IMR-90 (cell line): Measurements from ENCODE around the gene RBM46. TPM values are rescaled to one million over a fixed set of nuclear protein-coding genes. Genes with fewer than 3 reads are reported as not detected.
A peak's percentile ranks its signal among the peaks of the same experiment; 100 is the strongest.

Experiments used
- ATAC-seq: fragments of 200-7000 bp; cut with Tn5 transposase; 2 replicates; pipeline ENCODE4 v1.9.1; 2020; ENCODE audit warnings: low read depth, mild to moderate bottlenecking, moderate library complexity
- BruUV-seq: library from RNA; stranded (reverse); fragments of 400-500 nt; replicated peaks from 2 replicates; lab custom pipeline; 2021; lab: Mats Ljungman, UMichigan
- CTCF ChIA-PET: fragments of 300-600 bp; formaldehyde crosslinking; extraction: SDS; loops from one replicate; lab custom pipeline; 2021; ENCODE audit warnings: antibody characterized with exemption; lab: Yijun Ruan, JAX
- POLR2A ChIA-PET: fragments of 300-600 bp; sonication (Branson Sonifier 250); formaldehyde crosslinking; loops from one replicate; lab custom pipeline; 2022; ENCODE audit warnings: antibody characterized with exemption; ENCODE audit not compliant: unreplicated experiment; lab: Charles Lee
- DNase-seq: peaks from one replicate; pipeline ENCODE4 v3.0.0; 2013
- H2AFZ ChIP-seq: replicated peaks from 2 replicates; pipeline ENCODE3; 2013; ENCODE audit warnings: low read length, mild to moderate bottlenecking; ENCODE audit not compliant: poor library complexity
- H2AK5ac ChIP-seq: 2 replicates; pipeline ENCODE4 v1.6.1; 2013; ENCODE audit warnings: low read depth, low read length, inconsistent platforms
- H2AK9ac ChIP-seq: replicated peaks from 2 replicates; pipeline ENCODE3; 2013; ENCODE audit warnings: mild to moderate bottlenecking, low read depth, low read length, moderate library complexity; ENCODE audit not compliant: poor library complexity
- H2BK120ac ChIP-seq: 2 replicates; pipeline ENCODE4 v1.6.1; 2013; ENCODE audit warnings: low read depth, low read length, inconsistent platforms
- H2BK15ac ChIP-seq: 3 replicates; pipeline ENCODE4 v1.6.1; 2013; ENCODE audit warnings: low read depth, low read length, inconsistent platforms
- H2BK20ac ChIP-seq: 2 replicates; pipeline ENCODE4 v1.6.1; 2013; ENCODE audit warnings: low read depth, mild to moderate bottlenecking, inconsistent platforms, low read length, moderate library complexity
- H2BK5ac ChIP-seq: 2 replicates; pipeline ENCODE4 v1.6.1; 2013; ENCODE audit warnings: mild to moderate bottlenecking, low read depth, low read length, inconsistent platforms; ENCODE audit not compliant: poor library complexity, severe bottlenecking
- H3K14ac ChIP-seq: replicated peaks from 2 replicates; pipeline ENCODE4 v1.6.1; 2013; ENCODE audit warnings: low read depth, low read length, inconsistent platforms
- H3K18ac ChIP-seq: 2 replicates; pipeline ENCODE4 v1.6.1; 2013; ENCODE audit warnings: low read depth, low read length, control low read depth
- H3K23ac ChIP-seq: 2 replicates; pipeline ENCODE4 v1.6.1; 2013; ENCODE audit warnings: low read depth, low read length, inconsistent platforms
- H3K27ac ChIP-seq: 2 replicates; pipeline ENCODE4 v1.5.1; 2013; ENCODE audit warnings: mild to moderate bottlenecking, control low read depth, low read length; ENCODE audit not compliant: insufficient read depth
- H3K27me3 ChIP-seq: 2 replicates; pipeline ENCODE4 v1.6.1; 2013; ENCODE audit warnings: low read length; ENCODE audit not compliant: control insufficient read depth, insufficient read depth
- H3K36me3 ChIP-seq: 2 replicates; pipeline ENCODE4 v1.6.1; 2013; ENCODE audit warnings: low read length, mixed read lengths; ENCODE audit not compliant: control insufficient read depth, insufficient read depth
- H3K4ac ChIP-seq: 2 replicates; pipeline ENCODE4 v1.6.1; 2013; ENCODE audit warnings: low read depth, low read length, inconsistent platforms
- H3K4me1 ChIP-seq: 2 replicates; pipeline ENCODE4 v1.6.1; 2013; ENCODE audit warnings: low read length, mixed read lengths; ENCODE audit not compliant: control insufficient read depth, insufficient read depth
- H3K4me2 ChIP-seq: 2 replicates; pipeline ENCODE4 v1.6.1; 2013; ENCODE audit warnings: low read depth, mild to moderate bottlenecking, control low read depth, low read length, moderate library complexity
- H3K4me3 ChIP-seq: 2 replicates; pipeline ENCODE4 v1.5.1; 2013; ENCODE audit warnings: low read depth, mild to moderate bottlenecking, control low read depth, low read length, moderate library complexity; ENCODE audit not compliant: insufficient read depth
- H3K56ac ChIP-seq: 2 replicates; pipeline ENCODE4 v1.6.1; 2013; ENCODE audit warnings: low read length, inconsistent platforms; ENCODE audit not compliant: insufficient read depth; ENCODE audit errors: extremely low read depth
- H3K79me1 ChIP-seq, 2 experiments: 2 replicates each; pipeline ENCODE4 v1.6.1; 2013; ENCODE audit warnings: low read length in 2 of 2, inconsistent platforms in 1 of 2, low read depth in 1 of 2
- H3K9ac ChIP-seq: 2 replicates; pipeline ENCODE4 v1.6.1; 2013; ENCODE audit warnings: low read depth, low read length, control low read depth
- H3K9me1 ChIP-seq: 2 replicates; pipeline ENCODE4 v1.6.1; 2013; ENCODE audit warnings: low read length, inconsistent platforms; ENCODE audit not compliant: insufficient read depth
- H3K9me3 ChIP-seq: 2 replicates; pipeline ENCODE4 v1.6.1; 2013; ENCODE audit warnings: low read length; ENCODE audit not compliant: control insufficient read depth, insufficient read depth
- H4K20me1 ChIP-seq: 2 replicates; pipeline ENCODE4 v1.6.1; 2013; ENCODE audit warnings: low read length, inconsistent platforms; ENCODE audit not compliant: insufficient read depth
- H4K5ac ChIP-seq: 2 replicates; pipeline ENCODE4 v1.6.1; 2013; ENCODE audit warnings: mild to moderate bottlenecking, low read depth, low read length, control low read depth
- H4K8ac ChIP-seq, 2 experiments: 2 replicates each; pipeline ENCODE4 v1.6.1; 2013; ENCODE audit warnings: low read depth in 2 of 2, low read length in 2 of 2, control low read depth in 1 of 2, inconsistent platforms in 1 of 2
- H4K91ac ChIP-seq: 2 replicates; pipeline ENCODE4 v1.6.1; 2013; ENCODE audit warnings: low read depth, low read length, inconsistent platforms; ENCODE audit not compliant: insufficient read depth
- BHLHE40 ChIP-seq: fragments of 150-350 bp; IDR thresholded peaks from 2 replicates; pipeline ENCODE4 v1.6.1; 2016; ENCODE audit warnings: mild to moderate bottlenecking, low read depth, low read length
- CTCF ChIP-seq: conservative IDR thresholded peaks from 2 replicates; pipeline ENCODE4 v1.5.1; 2012; ENCODE audit warnings: mild to moderate bottlenecking, low read depth, low read length, improper control_type of control experiment
- RAD21 ChIP-seq: IDR thresholded peaks from 2 replicates; pipeline ENCODE4 v1.6.1; 2012; ENCODE audit warnings: low read length, improper control_type of control experiment
- SMC3 ChIP-seq: fragments of 150-350 bp; IDR thresholded peaks from 2 replicates; pipeline ENCODE4 v1.6.1; 2016; ENCODE audit warnings: low read depth, mild to moderate bottlenecking, antibody characterized with exemption, low read length, moderate library complexity
- WGBS, 2 experiments: methylation state at CpG; one replicate each; pipeline versions ENCODE4 v1.1.5 to v1.1.7; 2013; ENCODE audit warnings: missing lambda C conversion rate in 2 of 2; ENCODE audit not compliant: insufficient read length in 1 of 2; ENCODE audit errors: extremely low coverage in 2 of 2; 5-methylcytosine and 5-hydroxymethylcytosine counted together
- dilution Hi-C: fragments of 300-500 bp; cut with HindIII; formaldehyde crosslinking; loops from one replicate; pipeline ENCODE4 v1.14.3; 2018; ENCODE audit warnings: low sequenced_read_pairs; ENCODE audit not compliant: unreplicated experiment
- in situ Hi-C: fragments of 300-500 bp; cut with MboI; formaldehyde crosslinking; loops from 3 replicates; pipeline ENCODE4 v1.14.3; 2019; ENCODE audit warnings: low sequenced_read_pairs, inconsistent platforms, mixed read lengths
- intact Hi-C: fragments of 100-400 bp; cut with micrococcal nuclease; formaldehyde crosslinking; loops from 2 replicates; pipeline ENCODE4 v1.10.0; 2022
- polyA plus RNA-seq, 3 experiments: library from polyadenylated mRNA; depleted of rRNA; stranded (reverse); fragments of >200 nt; gene quantifications; 2 replicates each; pipeline ENCODE4 v1.2.3, GENCODE V29; 2012; ENCODE audit warnings: low replicate concordance in 1 of 3
- total RNA-seq: library from RNA; depleted of rRNA; stranded (reverse); fragments of >200 nt; gene quantifications from 2 replicates; pipeline ENCODE4 v1.2.3, GENCODE V29; 2012

The RBM46 gene
- total and polyA plus RNA-seq, 2 of the 4 experiments (the other 2 are of a cell fraction) = not detected

- Histone ChIP-seq H4K5ac (no peak overlapping the region), H2AK9ac (no peak overlapping the region), H2AFZ (no peak overlapping the region), H3K4me2 (peak overlapping the region; percentile 75; the same call in 1 of the 2 replicates), H3K27me3 (no peaks in the 10 kb centered on the region), H3K79me1 (no peaks in the 10 kb centered on the region), H4K20me1 (no peaks in the 10 kb centered on the region), H3K18ac (no peak overlapping the region), H2BK5ac (no peak overlapping the region), H3K14ac (no peak overlapping the region), H2BK20ac (no peak overlapping the region), H2BK120ac (no peak overlapping the region), H3K9ac (no peak overlapping the region; the same call in 1 of the 2 replicates), H3K56ac (no peak overlapping the region), H3K23ac (no peak overlapping the region), H2AK5ac (no peak overlapping the region), H3K36me3 (no peaks in the 10 kb centered on the region), H3K4me1 (no peaks in the 10 kb centered on the region), H3K9me3 (no peaks in the 10 kb centered on the region), H4K91ac (no peak overlapping the region), H2BK15ac (no peak overlapping the region), H3K27ac (no peak overlapping the region; the same call in 1 of the 2 replicates), H4K8ac (no peak overlapping the region), H3K4me3 (no peak overlapping the region; the same call in 1 of the 2 replicates), H3K9me1 (no peaks in the 10 kb centered on the region), H3K4ac (no peak overlapping the region)
- ATAC-seq = peak; percentile 81
- peak; percentile 54 for DNase-seq
- peak; percentile 75 for TF ChIP-seq SMC3
- TF ChIP-seq BHLHE40 = no peak
- TF ChIP-seq CTCF = peak; percentile 98
- TF ChIP-seq RAD21 = peak; percentile 72
- CTCF ChIA-PET = interaction anchor here (0.6 to 1.9 kb wide), 4 partner anchors 11 to 167 kb away, joined by 3 to 9 read pairs (median 4); no protein-coding TSS in a partner anchor
- no CpG with 5 or more reads among the region's 3 CpGs for WGBS, 2 experiments
- dilution Hi-C loops (no loop called here), in situ Hi-C loops (loop anchor here (25.0 kb wide), 1 partner anchor 980 kb away; no protein-coding TSS in a partner anchor), intact Hi-C loops (loop anchor here (1.0 to 5.0 kb wide), 5 partner anchors 40 to 564 kb away; no protein-coding TSS in a partner anchor)
- BruUV-seq = no TSS peak
- POLR2A ChIA-PET = no interaction called here
Observed at GRCh38 chr4:154807042-154807630, 26.1 kb downstream of the RBM46 start.
